Body of pancreas (tissue), 4 donors: Measurements from ENCODE around the gene CTIF.

Source experiments
- POLR2A ChIP-seq, 3 donors: fragments of 450-650 bp; IDR thresholded peaks; one replicate each; pipeline ENCODE4 v1.6.1; 2016; ENCODE audit warnings: antibody characterized with exemption in 3 of 3, mild to moderate bottlenecking in 2 of 3
- TF ChIP-seq, protein P1 (sequence below), 7 experiments: fragments of 450-650 bp in 4 of 7; fragments of 200-600 bp in 3 of 7; sonication (generic) in 3 of 7; IDR thresholded peaks; one replicate each; pipeline ENCODE4 v1.5.1; 2016 to 2019; ENCODE audit warnings: antibody characterized with exemption in 7 of 7

DNA sequence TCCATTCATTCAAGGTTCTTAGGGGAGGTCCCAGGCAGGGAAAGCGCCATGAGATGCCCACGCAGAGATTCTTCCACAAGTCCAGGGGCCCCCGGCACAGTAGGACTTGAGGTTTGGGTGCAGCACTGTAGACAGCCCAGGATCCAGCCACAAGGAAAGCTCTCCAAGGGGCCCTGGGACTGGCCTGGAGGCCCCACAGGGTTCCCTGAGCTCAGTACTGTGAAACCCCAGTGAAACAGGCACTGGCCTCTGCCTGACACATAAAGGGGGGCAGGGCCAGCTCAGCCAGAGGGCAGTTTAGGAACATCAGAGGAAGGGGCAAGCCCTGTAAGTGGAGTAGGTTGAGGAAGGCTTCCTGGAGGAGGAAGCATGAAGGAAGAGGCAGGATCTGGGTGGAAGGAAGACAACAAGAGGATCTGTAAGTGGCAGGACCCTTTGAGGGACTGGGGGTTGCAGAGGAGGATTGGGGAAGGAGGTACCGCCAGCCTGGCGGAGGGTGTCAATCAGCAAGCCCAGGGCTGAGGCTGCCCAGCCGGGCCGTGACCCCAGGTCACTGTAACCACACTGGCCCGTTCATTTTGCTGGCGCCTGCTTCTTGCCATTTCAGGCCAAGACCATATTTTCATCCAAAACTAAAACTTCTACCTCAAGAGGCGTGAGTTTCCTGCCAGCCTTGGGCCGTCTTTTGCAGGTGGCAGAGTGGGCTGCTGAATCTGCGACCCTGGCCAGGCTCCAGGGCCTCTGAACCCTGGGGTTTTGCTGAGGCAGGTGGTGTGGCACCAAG is 236.7 kb downstream of the CTIF start:
- no peak for TF ChIP-seq POLR2A (IDR thresholded peaks at IDR 0.05)
- TF ChIP-seq, protein P1, sequence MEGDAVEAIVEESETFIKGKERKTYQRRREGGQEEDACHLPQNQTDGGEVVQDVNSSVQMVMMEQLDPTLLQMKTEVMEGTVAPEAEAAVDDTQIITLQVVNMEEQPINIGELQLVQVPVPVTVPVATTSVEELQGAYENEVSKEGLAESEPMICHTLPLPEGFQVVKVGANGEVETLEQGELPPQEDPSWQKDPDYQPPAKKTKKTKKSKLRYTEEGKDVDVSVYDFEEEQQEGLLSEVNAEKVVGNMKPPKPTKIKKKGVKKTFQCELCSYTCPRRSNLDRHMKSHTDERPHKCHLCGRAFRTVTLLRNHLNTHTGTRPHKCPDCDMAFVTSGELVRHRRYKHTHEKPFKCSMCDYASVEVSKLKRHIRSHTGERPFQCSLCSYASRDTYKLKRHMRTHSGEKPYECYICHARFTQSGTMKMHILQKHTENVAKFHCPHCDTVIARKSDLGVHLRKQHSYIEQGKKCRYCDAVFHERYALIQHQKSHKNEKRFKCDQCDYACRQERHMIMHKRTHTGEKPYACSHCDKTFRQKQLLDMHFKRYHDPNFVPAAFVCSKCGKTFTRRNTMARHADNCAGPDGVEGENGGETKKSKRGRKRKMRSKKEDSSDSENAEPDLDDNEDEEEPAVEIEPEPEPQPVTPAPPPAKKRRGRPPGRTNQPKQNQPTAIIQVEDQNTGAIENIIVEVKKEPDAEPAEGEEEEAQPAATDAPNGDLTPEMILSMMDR (IDR thresholded peaks at IDR 0.05): no peak
